Tibial nerve (tissue), 4 donors: ENCODE data around the gene MAB21L4. TPM values are rescaled to one million over a fixed set of nuclear protein-coding genes. Genes with fewer than 3 reads are reported as not detected.

Experiments used
- DNase-seq, 2 donors: peaks; one replicate each; pipeline ENCODE4 v3.0.0-alpha.2; 2019; ENCODE audit warnings: low spot score in 2 of 2
- H3K27ac ChIP-seq, 4 donors: fragments of 200-600 bp; sonication (generic) in 3 of 4; one replicate each; pipeline ENCODE4 v1.5.1; 2017 to 2019; ENCODE audit warnings: mild to moderate bottlenecking in 1 of 4
- H3K27me3 ChIP-seq, 2 donors: fragments of 200-600 bp; sonication (generic) in 1 of 2; one replicate each; pipeline versions ENCODE4 v1.5.1 to v1.6.0; 2017 to 2019
- H3K36me3 ChIP-seq, 3 donors: fragments of 200-600 bp; sonication (generic); one replicate each; pipeline ENCODE4 v1.5.1; 2018 to 2019
- H3K4me1 ChIP-seq, 4 donors: fragments of 200-600 bp; sonication (generic) in 3 of 4; one replicate each; pipeline ENCODE4 v1.5.1; 2017 to 2019
- H3K4me3 ChIP-seq, 4 donors: fragments of 200-600 bp; sonication (generic) in 3 of 4; one replicate each; pipeline ENCODE4 v1.5.1; 2017 to 2019; ENCODE audit warnings: mild to moderate bottlenecking in 1 of 4, moderate library complexity in 1 of 4
- H3K9me3 ChIP-seq, 4 donors: fragments of 200-600 bp; sonication (generic) in 3 of 4; one replicate each; pipeline ENCODE4 v1.5.1; 2017 to 2019
- EP300 ChIP-seq, 2 donors: sonication (generic); formaldehyde crosslinking; IDR thresholded peaks; one replicate each; pipeline ENCODE4 v1.6.1; 2017; ENCODE audit warnings: antibody characterized with exemption in 2 of 2, mild to moderate bottlenecking in 1 of 2
- POLR2A ChIP-seq, 2 donors: fragments of 450-650 bp; IDR thresholded peaks; one replicate each; pipeline ENCODE4 v1.6.1; 2017; ENCODE audit warnings: antibody characterized with exemption in 2 of 2, mild to moderate bottlenecking in 2 of 2, moderate library complexity in 2 of 2
- WGBS, 2 donors: methylation state at CpG; one replicate each; pipeline ENCODE4 v1.1.5; 2018; 5-methylcytosine and 5-hydroxymethylcytosine counted together
- total RNA-seq, 4 donors: library from RNA; depleted of rRNA; stranded (reverse); fragments of >200 nt; gene quantifications; one replicate each; pipeline ENCODE4 v1.1.0, GENCODE V29; 2016
- TF ChIP-seq, protein P1 (sequence below), 5 experiments: fragments of 200-600 bp in 3 of 5; fragments of 450-650 bp in 2 of 5; sonication (generic) in 3 of 5; IDR thresholded peaks; one replicate each; pipeline ENCODE4 v1.5.1; 2016 to 2019; ENCODE audit warnings: antibody characterized with exemption in 5 of 5, mild to moderate bottlenecking in 3 of 5, moderate library complexity in 2 of 5

Gene MAB21L4
- total RNA-seq, 4 donors from 2014 or later, result not detected

DNA sequence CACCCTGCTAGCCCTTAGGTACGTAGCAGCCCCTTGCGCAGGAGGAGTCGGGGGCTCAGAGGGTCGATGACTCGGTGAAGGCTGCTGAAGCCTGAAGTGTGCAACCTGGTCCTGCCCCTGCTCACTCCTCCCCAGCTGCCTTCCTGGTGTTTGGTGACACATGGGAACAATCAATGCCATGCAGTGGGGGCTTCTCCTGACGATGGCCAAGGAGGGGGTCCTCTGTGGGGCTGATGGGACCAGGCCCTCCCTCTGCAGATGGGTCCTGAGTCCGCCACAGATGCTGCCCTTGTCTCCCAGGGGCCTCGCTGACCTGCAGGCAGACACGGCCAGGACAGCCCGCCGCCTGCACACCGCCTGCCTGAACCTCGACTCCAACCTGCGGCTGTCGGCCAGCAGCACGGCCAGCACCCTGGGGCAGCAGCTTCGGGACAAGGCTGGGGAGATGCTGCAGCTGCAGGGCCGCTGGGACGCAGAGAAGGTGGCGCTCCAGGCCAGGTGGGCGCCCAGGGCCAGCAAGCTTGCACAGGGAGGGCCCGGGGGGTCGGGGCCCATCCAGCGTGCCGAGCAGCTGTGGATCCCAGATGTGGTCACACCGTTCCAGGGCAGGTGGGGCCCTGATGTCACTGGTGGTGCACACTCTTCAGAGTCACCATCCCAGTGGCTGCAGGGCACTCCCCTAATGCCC is 34.8 kb upstream of the MAB21L4 start:
- H3K27me3 ChIP-seq, result no peaks in the 10 kb centered on the region
- H3K9me3 ChIP-seq, result peaks cover 0 to 23% (median 1%) of the 10 kb centered on the region in 4 donors
- WGBS, 2 donors, result 83 to 87% methylated on average over 16 to 22 of the region's 26 CpGs
- no peak overlapping the region for H3K27ac ChIP-seq
- TF ChIP-seq, protein P1, sequence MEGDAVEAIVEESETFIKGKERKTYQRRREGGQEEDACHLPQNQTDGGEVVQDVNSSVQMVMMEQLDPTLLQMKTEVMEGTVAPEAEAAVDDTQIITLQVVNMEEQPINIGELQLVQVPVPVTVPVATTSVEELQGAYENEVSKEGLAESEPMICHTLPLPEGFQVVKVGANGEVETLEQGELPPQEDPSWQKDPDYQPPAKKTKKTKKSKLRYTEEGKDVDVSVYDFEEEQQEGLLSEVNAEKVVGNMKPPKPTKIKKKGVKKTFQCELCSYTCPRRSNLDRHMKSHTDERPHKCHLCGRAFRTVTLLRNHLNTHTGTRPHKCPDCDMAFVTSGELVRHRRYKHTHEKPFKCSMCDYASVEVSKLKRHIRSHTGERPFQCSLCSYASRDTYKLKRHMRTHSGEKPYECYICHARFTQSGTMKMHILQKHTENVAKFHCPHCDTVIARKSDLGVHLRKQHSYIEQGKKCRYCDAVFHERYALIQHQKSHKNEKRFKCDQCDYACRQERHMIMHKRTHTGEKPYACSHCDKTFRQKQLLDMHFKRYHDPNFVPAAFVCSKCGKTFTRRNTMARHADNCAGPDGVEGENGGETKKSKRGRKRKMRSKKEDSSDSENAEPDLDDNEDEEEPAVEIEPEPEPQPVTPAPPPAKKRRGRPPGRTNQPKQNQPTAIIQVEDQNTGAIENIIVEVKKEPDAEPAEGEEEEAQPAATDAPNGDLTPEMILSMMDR (IDR thresholded peaks at IDR 0.05), result no peak
- DNase-seq, result peak in 1 of 2 donors; percentile 9
- no peaks in the 10 kb centered on the region for H3K36me3 ChIP-seq
- no peak overlapping the region for H3K4me3 ChIP-seq
- H3K4me1 ChIP-seq, result no peaks in the 10 kb centered on the region

DNA sequence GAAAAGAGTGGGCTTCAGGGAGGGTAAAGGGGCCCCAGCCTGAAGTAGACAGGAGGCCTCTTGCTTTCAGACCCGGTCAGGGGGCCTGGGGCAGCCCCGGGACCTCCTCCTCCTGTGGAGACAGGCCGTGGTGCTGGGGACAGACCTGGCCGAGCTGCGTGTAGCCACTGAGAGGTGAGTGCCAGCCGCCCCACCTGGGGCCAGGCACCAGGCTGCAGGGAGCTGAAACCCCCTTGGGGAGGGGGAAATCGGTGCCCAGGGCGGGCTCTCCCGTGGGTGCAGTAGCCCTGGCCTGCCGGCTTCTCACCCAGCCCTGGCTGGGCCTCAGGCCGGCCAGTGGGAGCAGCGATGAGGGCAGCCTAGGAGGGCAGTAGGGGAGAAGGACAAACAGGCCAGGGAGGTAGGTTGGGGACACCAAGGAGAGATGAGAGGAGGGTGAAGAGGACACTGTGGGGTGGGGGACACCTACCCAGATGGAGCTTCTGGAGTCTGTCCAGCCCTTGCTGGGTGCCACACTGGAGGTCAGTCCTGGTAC is 34.2 kb upstream of the MAB21L4 start:
- peak in 1 of 2 donors; percentile 3 for DNase-seq
- H3K27ac ChIP-seq, result no peak overlapping the region
- 73 to 87% methylated on average over 9 to 12 of the region's 12 CpGs for WGBS, 2 donors
- H3K36me3 ChIP-seq, result no peaks in the 10 kb centered on the region
- H3K9me3 ChIP-seq, result peaks cover 0 to 23% (median 1%) of the 10 kb centered on the region in 4 donors
- H3K27me3 ChIP-seq, result no peaks in the 10 kb centered on the region
- H3K4me3 ChIP-seq, result no peak overlapping the region
- TF ChIP-seq EP300 (IDR thresholded peaks at IDR 0.05) (no peak), POLR2A (IDR thresholded peaks at IDR 0.05) (no peak)
- TF ChIP-seq, protein P1 (IDR thresholded peaks at IDR 0.05), result no peak
- H3K4me1 ChIP-seq, result no peaks in the 10 kb centered on the region

DNA sequence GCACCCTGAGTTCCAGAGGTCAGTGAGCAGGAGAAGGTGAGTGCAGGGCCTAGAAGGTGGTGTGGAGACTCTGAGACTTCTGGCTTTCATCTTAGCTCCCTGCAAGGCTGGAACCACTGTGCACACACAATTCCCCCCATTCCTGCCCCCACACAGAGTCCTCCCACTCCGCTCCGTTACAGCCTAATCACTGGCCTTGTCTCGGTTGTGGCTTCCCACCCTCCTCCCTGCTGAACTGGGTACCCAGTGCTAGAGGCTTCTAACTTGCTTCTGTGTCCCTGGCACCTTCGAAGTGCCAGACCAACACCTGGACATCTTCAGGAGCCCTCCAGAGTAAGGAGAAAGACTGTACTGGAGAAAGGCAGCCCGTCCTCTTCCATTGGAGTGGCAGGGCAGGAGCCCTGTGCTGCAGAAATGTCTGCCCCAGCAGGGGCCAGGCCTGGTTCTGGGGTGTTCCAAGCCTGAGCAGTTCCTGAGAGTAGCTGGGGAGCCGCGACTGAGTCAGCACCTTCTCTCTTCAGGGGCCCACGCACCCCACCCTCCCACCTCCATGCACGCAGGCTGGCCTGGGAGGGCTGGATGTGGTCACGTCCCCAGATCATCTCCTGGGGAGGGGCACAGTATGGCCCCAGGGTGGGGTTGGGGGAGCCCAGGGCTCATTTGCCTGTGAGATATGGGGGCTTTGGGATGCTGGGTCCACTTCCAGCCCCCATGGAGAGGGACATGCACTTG is 33.6 kb upstream of the MAB21L4 start:
- H3K4me3 ChIP-seq, result no peak overlapping the region
- WGBS, 2 donors, result 68 to 69% methylated on average over 7 to 10 of the region's 10 CpGs
- no peak overlapping the region for H3K27ac ChIP-seq
- no peaks in the 10 kb centered on the region for H3K36me3 ChIP-seq
- TF ChIP-seq, protein P1 (IDR thresholded peaks at IDR 0.05), result no peak
- no peak for TF ChIP-seq EP300 (IDR thresholded peaks at IDR 0.05)
- no peak for TF ChIP-seq POLR2A (IDR thresholded peaks at IDR 0.05)
- peaks cover 0 to 23% (median 1%) of the 10 kb centered on the region in 4 donors for H3K9me3 ChIP-seq
- H3K4me1 ChIP-seq, result no peaks in the 10 kb centered on the region
- peak in 1 of 2 donors; percentile 3 for DNase-seq
- no peaks in the 10 kb centered on the region for H3K27me3 ChIP-seq

DNA sequence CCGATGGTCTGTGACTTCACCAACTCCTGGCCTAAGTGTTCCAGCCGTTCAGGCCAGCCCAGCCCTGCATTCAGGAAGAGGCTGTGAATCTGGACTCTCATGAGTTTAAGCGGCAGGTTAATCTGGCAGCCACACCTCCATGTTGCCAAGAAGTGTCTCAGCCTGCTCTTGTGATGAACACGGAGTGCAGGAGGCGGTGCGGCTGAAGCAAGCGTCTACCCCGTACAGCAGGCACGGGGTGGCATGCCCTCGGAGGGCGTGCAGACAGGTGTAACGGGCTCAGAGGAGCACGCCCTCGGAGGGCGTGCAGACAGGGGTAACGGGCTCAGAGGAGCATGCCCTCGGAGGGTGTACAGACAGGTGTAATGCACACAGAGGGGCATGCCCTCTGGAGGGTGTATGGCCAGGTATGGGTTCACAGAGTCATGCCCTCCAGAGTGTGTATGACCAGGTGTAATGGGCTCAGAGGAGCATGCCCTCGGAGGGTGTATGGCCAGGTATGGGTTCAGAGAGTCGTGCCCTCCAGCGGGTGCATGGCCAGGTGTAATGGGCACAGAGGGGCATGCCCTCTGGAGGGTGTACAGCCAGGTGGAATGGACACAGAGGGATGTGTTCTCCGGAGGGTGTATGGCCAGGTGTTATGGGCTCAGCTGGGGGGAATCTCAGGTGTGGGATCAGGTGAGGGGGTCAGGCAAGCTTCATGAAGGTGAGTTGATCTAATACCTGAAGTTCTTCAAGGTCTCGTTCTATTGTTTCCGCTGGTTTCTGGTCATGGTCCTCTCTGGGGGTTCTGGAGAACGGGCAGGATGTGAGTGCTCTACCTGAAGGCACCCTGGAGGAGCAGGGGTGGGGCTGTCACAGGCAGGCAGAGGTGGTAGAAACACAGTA is 32.8 kb upstream of the MAB21L4 start:
- Histone ChIP-seq H3K4me3 (no peak overlapping the region), H3K27ac (no peak overlapping the region), H3K27me3 (no peaks in the 10 kb centered on the region), H3K9me3 (peaks cover 0 to 23% (median 1%) of the 10 kb centered on the region in 4 donors), H3K4me1 (no peaks in the 10 kb centered on the region), H3K36me3 (no peaks in the 10 kb centered on the region)
- 88 to 89% methylated on average over 24 of the region's 24 CpGs for WGBS, 2 donors
- TF ChIP-seq, protein P1 (IDR thresholded peaks at IDR 0.05), result no peak
- TF ChIP-seq POLR2A (IDR thresholded peaks at IDR 0.05), result no peak
- no peak for TF ChIP-seq EP300 (IDR thresholded peaks at IDR 0.05)
- peak; percentile 2 to 8 for DNase-seq
